GM10847 (cell line): ENCODE results near the gene HSPG2.
"Not testable (repeated sequence)": the region's sequence is repeated elsewhere in the genome, so short reads cannot be mapped to it uniquely, and the experiment has no call there.

Experiments
- POLR2A ChIP-seq: IDR thresholded peaks from 2 replicates; pipeline ENCODE4 v1.6.1; 2011; ENCODE audit not compliant: insufficient read length; ENCODE audit errors: extremely low read depth

The HSPG2 gene

GRCh38 chr1:21937034-21937371, at the start of gene HSPG2:
HSPG2 (minus strand) TSS chr1:21937310; CDS start chr1:21937217, 93 bp downstream.
- TF ChIP-seq POLR2A = no peak

GRCh38 chr1:21976703-21977239, 39.7 kb upstream of the HSPG2 start, which contains the start of gene CELA3B:
CELA3B (plus strand) TSS chr1:21977022; CDS start chr1:21977040, 18 bp downstream.
- not testable (repeated sequence) for TF ChIP-seq POLR2A

GRCh38 chr1:21966247-21967000, 29.3 kb upstream of the HSPG2 start:
- no peak for TF ChIP-seq POLR2A

- TF ChIP-seq POLR2A = no peak
These were observed 26.5 kb upstream of the HSPG2 start for GRCh38 chr1:21963477-21964217.

GRCh38 chr1:21961799-21962198, 24.7 kb upstream of the HSPG2 start:
- no peak for TF ChIP-seq POLR2A

- no peak for TF ChIP-seq POLR2A
These were observed 24.2 kb upstream of the HSPG2 start for GRCh38 chr1:21961337-21961736.

GRCh38 chr1:21956720-21957552, 19.8 kb upstream of the HSPG2 start:
- no peak for TF ChIP-seq POLR2A

GRCh38 chr1:21955501-21956281, 18.6 kb upstream of the HSPG2 start:
- no peak for TF ChIP-seq POLR2A

- TF ChIP-seq POLR2A = no peak
These were observed 17.9 kb upstream of the HSPG2 start for GRCh38 chr1:21955058-21955457.

GRCh38 chr1:21952786-21953520, 15.8 kb upstream of the HSPG2 start:
- no peak for TF ChIP-seq POLR2A

- no peak for TF ChIP-seq POLR2A
These were observed 14.2 kb upstream of the HSPG2 start for GRCh38 chr1:21951226-21951870.

- no peak for TF ChIP-seq POLR2A
These were observed 13.6 kb upstream of the HSPG2 start for GRCh38 chr1:21950734-21951133.

GRCh38 chr1:21946836-21947587, 9.9 kb upstream of the HSPG2 start:
- TF ChIP-seq POLR2A = no peak
